Cardiac fibroblast (primary cell): Measurements from ENCODE around the gene GRK4.
"Not testable (repeated sequence)": the region's sequence is repeated elsewhere in the genome, so short reads cannot be mapped to it uniquely, and the experiment has no call there.

Source experiments
- DNase-seq, 2 donors: peaks; one replicate each; pipeline versions ENCODE4 v3.0.0 to v3.0.0-alpha.2; 2010; ENCODE audit warnings: low read depth in 2 of 2
- H3K4me3 ChIP-seq, 2 donors: replicated peaks in 1 of 2; 1 replicate in 1 of 2; 2 replicates in 1 of 2; pipeline ENCODE4 v1.5.1; 2011; ENCODE audit warnings: low read depth in 2 of 2, low read length in 2 of 2, mild to moderate bottlenecking in 2 of 2, moderate library complexity in 1 of 2
- CTCF ChIP-seq: IDR thresholded peaks from one replicate; pipeline ENCODE4 v1.5.1; 2011; ENCODE audit warnings: low read depth, mild to moderate bottlenecking, low read length, inconsistent platforms

Gene GRK4

GRCh38 chr4:2958446-2958845, 4.9 kb upstream of the GRK4 start:
- peak in 1 of 2 donors; percentile 43 for DNase-seq
- TF ChIP-seq CTCF: no peak
- H3K4me3 ChIP-seq: no peak overlapping the region

- not testable (repeated sequence) for DNase-seq
Observed at GRCh38 chr4:2960450-2960849, 2.9 kb upstream of the GRK4 start.

GRCh38 chr4:2961421-2961810, 2.0 kb upstream of the GRK4 start:
- no peak for TF ChIP-seq CTCF
- H3K4me3 ChIP-seq: peak overlapping the region in 1 of 2 donors; percentile 94
- DNase-seq: no peak

More at GRCh38 chr4:2960450-2960849, 2.9 kb upstream of the GRK4 start:
- H3K4me3 ChIP-seq: not testable (repeated sequence)

- peak overlapping the region; percentile 94 to 95 for H3K4me3 ChIP-seq
Observed at GRCh38 chr4:2961811-2962441, 1.4 kb upstream of the GRK4 start.

GRCh38 chr4:2962614-2963174, 677 bp upstream of the GRK4 start:
- DNase-seq: peak; percentile 55 to 63
- TF ChIP-seq CTCF: no peak
- H3K4me3 ChIP-seq: peak overlapping the region; percentile 94 to 95

More at GRCh38 chr4:2961811-2962441, 1.4 kb upstream of the GRK4 start:
- TF ChIP-seq CTCF: no peak
- DNase-seq: no peak

- peak; percentile 51 to 66 for DNase-seq
- TF ChIP-seq CTCF: no peak
- H3K4me3 ChIP-seq: peak overlapping the region; percentile 94 to 95
Observed at GRCh38 chr4:2963966-2964471, 648 bp downstream of the GRK4 start.

GRCh38 chr4:2964706-2965258, 1.4 kb downstream of the GRK4 start:
- H3K4me3 ChIP-seq: peak overlapping the region in 1 of 2 donors; percentile 94
- no peak for TF ChIP-seq CTCF
- no peak for DNase-seq
